OCI-LY1 (cell line): ENCODE measurements around the gene MRFAP1.

Source experiments
- CTCF ChIP-seq: fragments of 200-600 bp; sonication (generic), shearing (Covaris generic); IDR thresholded peaks from 2 replicates; pipeline ENCODE4 v1.5.1; 2017; ENCODE audit warnings: mild to moderate bottlenecking, antibody characterized with exemption, low read length, moderate library complexity, mixed read lengths
- EZH2 ChIP-seq: fragments of 200-600 bp; sonication (generic), shearing (Covaris generic); IDR thresholded peaks from 2 replicates; pipeline ENCODE4 v1.8.0; 2017; ENCODE audit warnings: borderline replicate concordance, mixed run types, mild to moderate bottlenecking, antibody characterized with exemption, low read length, moderate library complexity, mixed read lengths

GRCh38 chr4:6617246-6617645 lies 23.2 kb upstream of the MRFAP1 start:
- no peak for TF ChIP-seq EZH2
- TF ChIP-seq CTCF: no peak
